ENCODE data around the gene MATCAP1.

MATCAP1 gene

DNA sequence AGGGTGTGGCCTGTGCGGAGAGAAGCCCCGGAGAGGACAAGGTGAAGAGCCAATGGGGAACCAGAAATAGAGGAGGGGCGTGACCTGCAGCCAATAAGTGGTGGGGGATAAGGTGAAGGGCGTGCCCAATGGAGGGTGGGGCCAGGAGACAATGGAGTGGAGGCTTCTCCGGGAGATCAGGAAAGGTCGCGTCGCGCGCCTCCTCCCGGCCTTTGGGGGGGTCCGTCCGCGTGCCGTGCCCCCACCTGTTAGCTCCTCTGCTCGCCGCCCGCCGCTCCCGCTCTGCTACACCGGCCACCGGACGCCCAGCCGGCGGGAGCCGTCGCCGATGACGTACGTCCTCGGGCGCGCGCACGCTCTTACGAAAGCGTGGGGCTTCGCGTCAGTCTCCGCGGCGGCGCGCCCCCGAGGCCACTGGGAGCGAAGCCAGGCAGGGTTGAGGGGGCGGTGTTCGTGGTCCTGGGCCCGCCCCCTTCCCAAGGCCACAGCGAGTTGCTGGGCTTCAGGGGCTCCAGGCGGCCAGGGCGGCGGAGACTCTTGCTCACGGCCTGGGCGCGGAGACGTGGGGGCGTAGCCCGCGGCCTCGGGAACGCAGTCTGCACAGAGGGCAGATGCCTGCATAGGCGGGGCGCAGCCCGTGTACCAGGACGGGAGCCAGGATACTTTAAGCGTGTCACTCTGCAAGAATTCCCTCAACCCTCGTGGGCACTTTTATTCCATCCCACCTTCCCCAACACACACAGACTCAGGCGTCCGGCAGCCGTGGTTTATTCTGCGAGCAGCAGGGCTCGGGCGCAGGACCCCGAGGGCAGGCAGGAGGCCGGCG lies at the start of gene MATCAP1:
Gene MATCAP1, minus strand, starts transcription at position 337 of the 826 bp plus-strand sequence. CDS start 3,353 bp downstream, outside the sequence.
- in situ Hi-C loops (cut with HindIII; ENCODE audit: low pct_ligation_motif_present, low pct_unique_long_range_greater_than_20kb, low sequenced_read_pairs), result no loop called here
- DNase-seq, result peak; percentile 99

DNA sequence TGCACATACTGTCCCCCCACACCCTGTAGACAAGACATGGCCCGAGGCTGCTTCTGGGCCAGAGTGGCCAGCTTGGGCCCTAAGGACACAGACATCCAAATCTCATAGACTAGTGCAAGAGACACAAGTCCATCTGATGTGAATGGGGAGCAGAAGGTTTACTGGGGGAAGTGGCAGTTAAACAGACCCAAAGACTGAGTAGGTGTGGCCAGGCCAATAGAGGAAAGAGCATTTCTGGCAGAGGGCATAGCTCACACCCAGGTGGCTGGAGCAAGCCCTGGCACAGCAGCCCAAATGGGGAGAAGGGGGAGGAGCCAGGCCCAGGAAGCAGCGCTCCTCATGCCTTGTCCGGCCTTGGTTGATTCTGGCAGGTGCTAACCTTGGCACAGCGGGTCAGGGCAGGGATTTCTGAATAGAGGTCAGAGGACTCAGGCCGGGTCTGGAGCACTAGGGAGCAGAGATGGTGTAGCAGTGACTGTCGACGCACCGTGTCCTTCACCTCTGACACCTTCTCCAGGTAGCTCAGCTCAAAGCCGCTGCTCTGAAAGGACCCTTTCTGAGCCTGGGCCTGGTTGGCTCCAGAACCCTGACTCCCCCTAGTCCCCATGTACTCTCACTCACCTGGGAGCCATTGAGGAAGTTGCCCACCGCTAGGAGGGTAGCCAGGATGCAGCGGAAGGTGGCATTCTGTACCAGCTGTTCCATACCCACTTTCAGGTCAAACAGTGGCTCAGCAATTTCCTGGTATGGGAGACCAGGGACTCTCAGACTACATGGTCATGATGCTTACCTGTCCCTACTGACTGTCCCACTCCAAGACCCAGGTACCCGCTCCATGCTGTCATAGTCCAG lies 47.3 kb upstream of the MATCAP1 start:
- in situ Hi-C loops (cut with HindIII; ENCODE audit: low pct_ligation_motif_present, low pct_unique_long_range_greater_than_20kb, low sequenced_read_pairs), result no loop called here
- no peak for DNase-seq

DNA sequence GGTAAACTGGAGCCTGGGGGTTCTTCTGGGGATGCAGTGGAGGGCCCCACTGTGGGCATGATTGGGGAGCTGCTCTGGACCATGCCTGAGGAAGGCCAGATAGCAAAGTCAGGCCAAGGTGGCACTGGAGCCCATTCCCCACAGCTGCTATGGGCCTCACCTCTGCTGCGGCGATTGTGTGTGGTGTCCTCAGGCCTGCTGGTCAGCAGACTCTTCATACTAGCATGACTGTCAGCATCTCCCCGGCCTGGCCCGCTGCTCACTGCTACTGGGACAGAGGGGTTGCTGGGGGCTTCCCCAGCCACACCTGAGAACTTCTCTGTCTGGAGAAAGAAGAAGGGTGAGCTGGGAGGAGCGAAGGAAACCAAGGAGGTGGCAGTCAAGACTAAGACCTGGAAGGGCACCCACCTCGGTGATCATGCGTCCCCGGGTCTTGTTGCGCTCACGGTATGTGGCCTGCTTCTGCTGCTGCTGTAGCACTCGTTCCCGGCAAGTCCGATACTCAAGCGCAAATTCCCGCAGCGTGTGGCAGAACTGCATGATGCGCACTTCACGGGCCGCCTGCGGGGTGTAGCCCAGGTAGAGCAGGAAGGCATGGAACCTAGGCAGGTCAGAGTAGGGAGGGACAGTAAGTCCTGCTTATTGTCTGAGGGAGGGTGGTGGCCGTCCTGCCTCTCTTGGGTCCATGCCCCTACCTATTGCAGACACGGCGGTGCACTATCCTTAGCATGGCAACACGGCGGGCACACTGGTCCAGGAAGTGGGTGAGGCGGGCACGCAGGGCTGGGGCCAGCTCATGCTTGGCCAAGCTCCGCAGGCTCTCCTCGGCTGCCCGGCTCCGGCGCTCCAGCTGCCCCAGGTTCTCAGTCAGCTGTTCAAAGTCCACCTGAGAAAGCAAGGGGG lies 46.4 kb upstream of the MATCAP1 start:
- no peak for DNase-seq
- in situ Hi-C loops (cut with HindIII; ENCODE audit: low pct_ligation_motif_present, low pct_unique_long_range_greater_than_20kb, low sequenced_read_pairs), result no loop called here

DNA sequence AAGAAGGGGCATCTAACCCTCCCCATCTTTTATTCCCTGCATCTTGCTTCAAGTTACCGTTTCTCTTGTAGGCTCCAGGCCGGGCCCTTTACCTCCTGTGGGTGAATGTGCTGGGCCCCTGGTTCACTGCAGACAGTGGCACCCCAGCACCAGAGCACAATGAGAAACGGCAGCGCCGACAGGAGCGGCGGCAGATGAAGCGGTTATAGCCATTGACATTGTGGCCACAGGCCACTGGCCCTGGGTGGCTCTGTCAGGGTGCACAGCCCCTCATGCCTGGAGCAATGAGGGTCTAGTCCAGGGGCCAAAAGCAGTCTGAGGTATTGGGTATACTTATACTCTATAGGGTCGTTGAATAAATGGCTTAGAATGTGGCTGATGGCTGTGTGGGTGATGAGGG lies 45.1 kb upstream of the MATCAP1 start:
- no peak for DNase-seq
- in situ Hi-C loops (cut with HindIII; ENCODE audit: low pct_ligation_motif_present, low pct_unique_long_range_greater_than_20kb, low sequenced_read_pairs), result no loop called here

DNA sequence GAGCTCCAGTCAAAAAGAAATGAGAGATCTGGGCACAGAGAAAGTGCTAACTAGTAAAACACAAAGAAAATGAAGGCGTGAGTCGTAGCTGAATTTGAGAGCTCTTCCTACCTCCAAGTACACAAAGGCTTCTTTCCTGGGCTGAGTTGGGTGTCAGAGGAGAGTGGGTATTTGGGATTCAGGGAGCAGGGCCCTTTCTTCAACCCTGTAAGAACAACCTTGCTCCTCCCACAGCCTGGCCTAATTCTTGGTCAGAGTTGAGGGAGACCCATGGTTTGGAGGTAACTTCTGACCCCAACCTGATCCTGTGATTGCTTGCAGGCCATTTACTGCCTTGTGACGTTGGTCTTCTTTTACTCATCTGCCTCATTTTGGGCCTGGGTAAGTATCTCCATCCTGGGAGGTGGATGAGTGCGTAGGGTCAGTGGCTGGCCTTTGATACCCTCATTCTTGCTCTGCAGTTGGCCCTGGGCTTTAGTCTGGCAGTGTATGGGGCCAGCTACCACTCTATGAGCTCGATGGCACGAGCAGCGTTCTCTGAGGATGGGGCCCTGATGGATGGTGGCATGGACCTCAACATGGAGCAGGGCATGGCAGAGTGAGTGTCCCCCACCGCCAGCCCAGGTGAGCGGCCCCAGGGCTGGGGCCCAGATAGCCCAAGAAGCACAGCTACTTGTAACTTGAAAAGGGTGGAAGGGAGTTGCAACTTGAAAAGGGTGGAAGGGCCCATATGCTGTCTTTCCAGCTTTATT lies 44.4 kb upstream of the MATCAP1 start:
- in situ Hi-C loops (cut with HindIII; ENCODE audit: low pct_ligation_motif_present, low pct_unique_long_range_greater_than_20kb, low sequenced_read_pairs), result no loop called here
- DNase-seq, result no peak

DNA sequence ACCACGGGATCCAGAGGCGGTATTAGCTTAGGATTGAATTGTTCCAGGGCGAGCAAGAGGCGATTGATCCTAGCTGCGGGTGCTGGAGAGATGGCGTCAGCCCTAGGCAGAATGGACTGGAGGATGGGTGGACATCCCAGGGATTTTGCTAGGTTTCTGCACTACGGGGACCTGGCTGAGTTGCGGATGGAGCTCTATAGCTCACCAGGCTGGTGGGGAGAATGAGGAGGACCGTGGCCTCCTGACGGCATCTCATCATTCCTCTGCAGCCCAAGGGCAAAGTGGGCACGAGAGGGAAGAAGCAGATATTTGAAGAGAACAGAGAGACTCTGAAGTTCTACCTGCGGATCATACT lies 43.8 kb upstream of the MATCAP1 start:
- in situ Hi-C loops (cut with HindIII; ENCODE audit: low pct_ligation_motif_present, low pct_unique_long_range_greater_than_20kb, low sequenced_read_pairs), result no loop called here
- no peak for DNase-seq

DNA sequence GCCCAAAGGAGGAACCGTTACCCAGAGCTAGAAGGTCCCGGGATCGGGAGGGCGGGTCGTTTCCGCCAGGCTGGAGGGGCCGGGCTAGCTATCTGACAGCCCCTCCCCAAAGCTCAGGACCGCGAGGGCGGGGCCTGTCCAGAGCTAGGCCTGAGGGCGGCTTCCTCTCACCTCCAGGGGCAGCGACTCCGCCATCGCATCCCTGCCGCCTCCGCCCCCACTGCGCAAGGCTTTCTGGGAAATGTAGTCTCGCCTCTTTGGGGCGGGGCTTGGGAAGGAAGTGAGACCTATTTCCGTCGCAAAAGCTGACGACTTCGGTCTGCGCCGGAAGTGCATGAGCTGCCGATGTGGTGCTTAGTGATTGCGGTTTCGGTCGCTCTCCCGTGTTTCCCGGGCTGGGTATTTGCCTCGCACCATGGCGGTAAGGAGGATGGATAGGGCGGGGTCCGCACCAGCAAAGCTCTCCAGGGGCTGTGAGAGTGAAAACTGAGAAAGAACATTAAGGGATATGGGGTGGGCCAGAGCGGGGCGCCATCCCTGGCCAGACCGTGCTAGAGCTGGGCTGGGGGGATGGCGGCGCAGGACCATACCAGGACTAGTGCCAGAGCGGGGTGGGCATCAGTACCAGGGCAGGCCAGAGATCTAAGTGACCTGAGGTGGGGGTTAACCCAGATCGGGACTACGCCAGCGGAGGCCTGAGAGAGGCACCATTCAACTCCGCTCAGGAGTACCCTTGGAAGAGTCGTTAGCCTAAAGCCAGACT lies 43.2 kb upstream of the MATCAP1 start, which contains the start of gene TMEM208:
Gene TMEM208, plus strand, starts transcription at position 327 of the 763 bp plus-strand sequence. Its CDS starts 89 bp downstream, at position 416.
- in situ Hi-C loops (cut with HindIII; ENCODE audit: low pct_ligation_motif_present, low pct_unique_long_range_greater_than_20kb, low sequenced_read_pairs), result no loop called here

DNA sequence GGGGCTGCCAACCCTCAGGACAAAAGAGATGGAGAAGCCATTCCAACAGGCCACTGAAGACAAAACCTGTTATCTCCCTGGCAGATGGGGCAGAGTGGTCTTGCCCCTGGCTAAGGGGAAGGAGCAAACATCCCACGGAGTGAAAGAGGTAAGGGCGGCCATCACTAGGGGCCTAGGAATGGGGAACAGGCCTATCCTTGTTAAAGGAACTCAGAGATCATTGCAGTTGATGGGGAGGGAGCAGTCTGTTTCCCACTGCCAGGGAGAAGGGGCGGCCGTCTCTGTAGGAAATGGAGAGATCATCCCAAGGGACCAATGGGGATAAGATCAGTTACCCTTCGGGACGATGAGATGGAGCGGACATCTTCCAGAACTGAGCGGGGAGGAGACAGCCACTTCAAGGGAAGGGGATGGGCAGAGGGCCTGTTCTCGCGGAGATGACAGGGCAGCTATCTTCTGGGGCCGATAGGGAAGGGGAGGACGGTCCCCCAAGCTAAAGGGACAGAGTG lies 42.6 kb upstream of the MATCAP1 start:
- in situ Hi-C loops (cut with HindIII; ENCODE audit: low pct_ligation_motif_present, low pct_unique_long_range_greater_than_20kb, low sequenced_read_pairs), result no loop called here
- no peak for DNase-seq

More for the DNA sequence above, 43.2 kb upstream of the MATCAP1 start, which contains the start of gene TMEM208:
- peak; percentile 100 for DNase-seq

DNA sequence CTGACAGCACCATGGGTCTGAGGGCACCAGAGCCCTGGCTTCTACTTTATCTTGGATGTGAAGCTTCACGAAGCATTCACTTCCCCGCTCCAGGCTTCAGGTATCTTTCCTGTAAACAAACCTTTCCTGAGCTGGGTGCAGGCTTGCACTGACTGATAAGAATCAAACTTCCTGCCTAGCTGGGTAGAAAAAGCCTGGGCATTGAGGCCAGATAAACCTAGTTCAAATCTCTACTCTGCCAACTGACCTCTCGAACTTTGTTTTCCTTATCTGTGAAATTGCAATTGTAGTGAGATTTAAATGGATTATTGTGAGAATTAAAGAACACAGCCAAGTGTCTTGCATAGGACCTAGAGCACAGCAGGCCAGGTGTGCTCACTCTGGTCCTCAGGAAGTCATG lies 40.2 kb upstream of the MATCAP1 start:
- in situ Hi-C loops (cut with HindIII; ENCODE audit: low pct_ligation_motif_present, low pct_unique_long_range_greater_than_20kb, low sequenced_read_pairs), result no loop called here
- no peak for DNase-seq

DNA sequence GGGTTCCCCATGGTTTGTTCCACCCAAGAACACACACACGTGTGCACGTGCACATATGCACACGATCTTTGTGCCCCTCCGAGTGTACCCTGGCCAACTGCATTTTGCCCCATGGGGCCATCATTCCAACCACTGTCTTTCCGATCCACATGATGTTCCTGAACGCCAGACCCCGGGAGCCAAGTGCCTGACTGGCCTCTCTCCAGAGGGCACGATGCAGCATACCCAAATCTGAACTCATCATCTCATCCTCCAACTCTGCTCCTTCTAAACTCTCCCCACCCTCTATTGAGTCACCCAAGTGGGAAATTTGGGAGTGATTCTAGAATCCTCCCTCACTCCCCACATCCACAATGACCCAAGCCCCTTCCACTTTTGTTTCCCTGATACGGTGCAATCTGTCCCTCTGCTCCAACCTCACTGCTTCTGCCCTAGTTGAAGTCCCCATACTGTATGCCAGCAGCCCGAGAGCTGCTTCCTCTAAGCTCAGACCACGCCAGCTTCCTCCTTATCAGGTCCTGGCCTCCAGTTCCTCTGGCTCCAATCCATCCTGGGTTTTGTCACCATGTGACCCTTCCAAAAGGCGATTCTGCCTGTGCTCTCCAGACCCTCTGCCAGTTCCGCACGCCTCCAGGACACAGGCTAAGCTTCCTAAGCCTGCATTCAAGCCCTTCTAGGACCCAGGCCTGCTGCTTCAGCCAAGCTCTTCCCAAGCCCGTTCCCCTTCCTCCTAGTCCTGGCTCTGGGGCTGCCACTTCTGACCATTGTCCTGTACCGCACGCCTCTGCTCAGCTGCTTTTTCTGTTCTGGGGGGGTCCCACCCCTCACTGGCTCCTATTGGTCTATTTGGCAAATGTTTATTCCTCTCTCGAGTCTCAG lies 33.1 kb upstream of the MATCAP1 start:
- in situ Hi-C loops (cut with HindIII; ENCODE audit: low pct_ligation_motif_present, low pct_unique_long_range_greater_than_20kb, low sequenced_read_pairs), result no loop called here
- no peak for DNase-seq

DNA sequence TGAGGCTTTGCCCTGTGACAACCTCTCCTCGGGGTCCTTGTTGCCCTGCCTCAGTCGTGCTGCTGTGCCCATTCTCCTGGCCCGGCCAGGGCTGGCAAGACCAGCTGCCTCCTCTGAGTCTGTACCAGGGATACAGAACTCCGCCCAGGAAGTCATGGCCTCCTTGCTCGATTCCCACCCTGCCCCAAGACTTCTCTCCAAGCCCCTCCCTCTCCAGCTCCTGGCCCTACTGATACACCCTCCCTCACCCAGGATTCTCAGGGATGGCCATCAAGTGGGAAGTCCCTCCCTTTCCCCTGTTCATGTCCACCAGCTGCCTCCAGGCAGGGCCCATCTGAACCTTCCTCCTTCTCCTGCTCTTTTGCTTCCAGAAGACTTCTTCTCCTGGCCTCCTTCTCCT lies 31.9 kb upstream of the MATCAP1 start:
- in situ Hi-C loops (cut with HindIII; ENCODE audit: low pct_ligation_motif_present, low pct_unique_long_range_greater_than_20kb, low sequenced_read_pairs), result no loop called here
- DNase-seq, result no peak

DNA sequence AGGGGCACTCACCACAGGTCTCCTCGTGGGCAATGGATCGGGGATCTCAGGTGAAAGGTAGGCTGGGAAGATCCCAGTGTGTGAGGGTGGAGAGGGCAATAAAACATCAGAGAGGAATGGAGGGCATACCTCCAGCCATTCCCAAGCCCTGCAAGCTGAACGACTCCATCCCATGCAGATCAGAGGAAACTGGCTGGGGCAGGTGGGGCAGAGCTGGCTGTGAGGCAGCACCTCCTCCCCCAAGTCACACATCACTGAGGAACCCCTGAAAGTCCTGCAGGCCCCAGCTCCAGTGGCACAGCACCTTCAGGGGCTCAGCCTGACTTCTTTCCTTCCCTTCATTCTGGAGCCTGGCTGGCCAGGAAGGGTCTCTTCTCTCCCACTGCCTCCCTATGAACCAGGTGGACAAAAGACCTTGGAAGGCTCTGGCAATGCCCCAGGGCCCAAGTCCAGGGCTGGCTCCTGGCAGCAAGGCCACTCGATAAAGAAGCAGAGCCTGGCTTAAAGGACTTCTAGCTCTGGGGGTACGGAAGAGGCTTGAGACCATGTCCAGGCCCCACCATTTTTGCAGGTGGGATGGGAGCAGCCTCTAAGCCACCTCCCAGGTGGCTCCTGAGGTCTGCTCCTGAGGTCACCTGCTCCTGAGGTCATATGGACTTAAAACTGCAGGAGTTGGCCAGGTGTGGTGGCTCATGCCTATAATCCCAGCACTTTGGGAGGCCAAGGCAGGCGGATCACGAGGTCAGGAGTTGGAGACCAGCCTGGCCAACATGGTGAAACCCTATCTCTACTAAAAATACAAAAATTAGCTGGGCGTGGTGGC lies 29.6 kb upstream of the MATCAP1 start:
- no peak for DNase-seq
- in situ Hi-C loops (cut with HindIII; ENCODE audit: low pct_ligation_motif_present, low pct_unique_long_range_greater_than_20kb, low sequenced_read_pairs), result no loop called here

DNA sequence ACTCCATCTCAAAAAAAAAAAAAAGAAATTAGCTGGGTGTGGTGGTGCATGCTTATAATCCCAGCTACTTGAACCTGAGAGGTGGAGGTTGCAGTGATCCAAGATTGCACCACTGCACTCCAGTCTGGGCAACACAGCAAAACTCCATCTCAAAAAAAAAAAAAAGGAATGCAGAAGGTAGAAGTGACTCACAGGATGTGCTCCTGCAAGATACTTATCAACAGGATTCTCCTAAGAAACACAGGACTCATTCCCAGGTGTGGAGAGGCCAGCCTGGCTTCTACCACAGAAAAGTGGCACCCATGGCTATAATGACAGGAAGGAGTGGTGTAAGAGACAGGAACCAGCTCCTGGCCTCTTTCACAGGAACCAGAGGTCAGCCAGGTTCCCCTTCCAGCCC lies 29.0 kb upstream of the MATCAP1 start:
- DNase-seq, result peak; percentile 19
- in situ Hi-C loops (cut with HindIII; ENCODE audit: low pct_ligation_motif_present, low pct_unique_long_range_greater_than_20kb, low sequenced_read_pairs), result no loop called here

DNA sequence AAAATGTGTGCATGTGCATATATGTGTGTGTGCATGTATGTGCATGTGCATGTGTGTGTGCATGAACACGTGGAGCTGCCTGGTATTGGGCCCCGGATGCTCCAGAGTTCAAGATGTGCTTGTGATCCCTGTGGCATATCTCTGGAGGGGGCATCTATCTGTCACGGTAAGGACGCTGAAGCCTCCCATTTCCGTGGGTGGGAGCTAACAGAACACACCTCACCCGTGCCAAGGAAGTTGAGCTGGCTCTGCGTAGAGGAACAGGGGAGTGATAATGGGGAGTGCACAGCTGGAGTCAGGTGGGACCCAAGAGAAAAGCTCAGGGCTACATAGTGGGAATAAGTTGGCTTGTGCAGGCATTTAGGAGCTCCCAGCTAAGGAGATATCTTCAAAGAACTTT lies 27.9 kb upstream of the MATCAP1 start:
- DNase-seq, result no peak
- in situ Hi-C loops (cut with HindIII; ENCODE audit: low pct_ligation_motif_present, low pct_unique_long_range_greater_than_20kb, low sequenced_read_pairs), result no loop called here

DNA sequence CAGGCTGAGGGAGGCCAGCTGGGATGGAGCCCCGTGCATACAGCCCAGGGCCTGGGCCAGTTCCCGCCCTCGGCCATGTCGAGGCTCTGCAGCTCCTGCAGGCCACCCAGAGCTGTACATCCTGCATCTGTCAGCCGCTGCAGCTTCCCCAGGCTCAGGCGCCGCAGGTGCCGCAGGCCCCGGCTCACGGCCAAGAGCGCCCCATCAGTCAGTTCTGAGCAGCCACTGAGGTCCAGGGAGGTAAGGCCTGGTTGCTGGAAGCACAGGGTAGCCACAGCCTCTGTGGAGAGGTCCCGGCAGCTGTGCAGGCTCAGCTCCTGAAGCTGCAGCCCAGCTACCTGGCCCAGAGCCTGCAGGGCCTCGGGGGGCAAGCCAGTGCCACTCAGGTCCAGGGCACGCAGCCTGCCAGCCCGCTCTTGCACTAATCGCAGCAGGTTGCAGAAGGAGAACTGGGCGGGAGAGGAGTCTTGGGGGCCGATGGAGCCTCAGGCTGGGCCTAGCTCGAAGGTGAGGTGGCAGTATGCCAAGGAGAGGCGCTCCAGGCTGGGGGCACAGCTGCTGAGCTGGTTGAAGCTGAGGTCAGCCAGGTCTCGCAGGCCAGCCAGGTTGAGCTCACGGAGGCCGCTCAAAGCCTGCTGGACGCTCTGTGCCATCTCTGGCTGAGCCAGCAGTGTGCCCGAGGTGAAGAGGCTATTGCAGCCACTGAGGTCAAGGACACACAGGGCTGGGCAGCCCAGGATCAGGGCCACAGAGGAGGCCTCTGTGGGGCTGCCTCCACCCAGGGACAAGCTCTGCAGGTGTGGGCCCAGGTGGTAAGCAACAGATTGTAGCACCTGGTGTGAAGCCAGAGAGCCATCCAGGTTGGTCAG lies 26.5 kb upstream of the MATCAP1 start:
- in situ Hi-C loops (cut with HindIII; ENCODE audit: low pct_ligation_motif_present, low pct_unique_long_range_greater_than_20kb, low sequenced_read_pairs), result no loop called here
- no peak for DNase-seq

All from ACHN (cell line).